Fibroblast of upper back skin (primary cell): Measurements from ENCODE around the gene CAMSAP2.
"Not testable (repeated sequence)": the region's sequence is repeated elsewhere in the genome, so short reads cannot be mapped to it uniquely, and the experiment has no call there.

ENCODE experiments used
- DNase-seq: peaks from one replicate; pipeline ENCODE4 v3.0.0-alpha.2; 2013

CAMSAP2 gene

DNA sequence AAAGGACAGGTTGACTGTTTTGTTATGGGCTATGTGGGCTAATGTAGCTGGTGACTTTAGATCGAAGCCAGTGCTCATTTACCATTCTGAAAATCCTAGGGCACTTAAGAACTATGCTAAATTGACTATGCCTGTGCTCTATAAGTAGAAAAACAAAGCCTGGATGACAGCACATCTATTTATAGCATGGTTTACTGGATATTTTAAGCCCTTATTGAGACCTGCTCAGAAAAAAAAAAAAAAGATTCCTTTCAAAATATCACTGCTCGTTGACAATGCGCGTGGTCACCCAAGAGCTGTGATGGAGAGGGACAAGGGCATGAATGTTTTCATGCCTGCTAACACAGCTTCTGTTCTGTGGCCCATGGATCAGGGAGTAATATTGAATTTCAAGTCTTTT lies 48.1 kb downstream of the CAMSAP2 start:
- DNase-seq, result no peak

DNA sequence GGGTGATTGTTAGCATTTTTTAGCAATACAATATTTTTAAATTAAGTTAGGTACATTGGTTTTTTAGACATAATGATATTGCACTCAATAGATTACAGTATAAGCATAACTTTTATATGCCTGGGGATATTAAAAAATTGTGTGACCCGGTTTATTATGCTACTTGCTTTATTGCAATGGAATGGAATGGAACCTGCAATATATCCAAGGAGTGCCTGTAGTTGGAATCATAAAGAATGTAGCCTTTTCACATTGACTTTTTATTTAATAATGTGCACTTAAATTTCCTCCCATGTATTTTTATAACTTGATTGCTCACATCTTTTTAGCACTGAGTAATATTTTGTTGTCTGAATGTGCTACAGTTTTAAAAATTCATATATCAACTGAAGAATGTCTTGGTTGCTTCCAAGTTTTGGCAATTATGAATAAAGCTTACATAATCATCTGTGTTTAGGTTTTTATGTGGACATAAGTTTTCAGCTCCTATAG lies 49.2 kb downstream of the CAMSAP2 start:
- DNase-seq, result no peak

DNA sequence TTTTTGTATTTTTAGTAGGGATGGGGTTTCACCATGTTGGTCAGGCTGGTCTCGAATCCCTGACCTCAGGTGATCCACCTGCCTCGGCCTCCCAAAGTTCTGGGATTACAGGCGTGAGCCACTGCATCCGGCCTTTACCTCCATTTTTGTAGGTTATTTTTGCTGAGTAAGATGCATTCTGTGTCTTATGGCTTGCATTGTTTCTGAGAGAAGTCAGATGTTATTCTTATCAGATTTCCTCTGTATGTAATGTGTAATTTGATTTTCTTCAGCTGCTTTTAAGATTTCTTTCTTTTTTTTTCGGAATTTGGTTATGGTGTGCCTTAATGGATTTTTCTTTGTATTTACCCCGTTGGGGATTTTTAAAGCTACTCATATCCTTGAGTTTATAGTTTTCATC lies 52.3 kb downstream of the CAMSAP2 start:
- DNase-seq, result not testable (repeated sequence)

DNA sequence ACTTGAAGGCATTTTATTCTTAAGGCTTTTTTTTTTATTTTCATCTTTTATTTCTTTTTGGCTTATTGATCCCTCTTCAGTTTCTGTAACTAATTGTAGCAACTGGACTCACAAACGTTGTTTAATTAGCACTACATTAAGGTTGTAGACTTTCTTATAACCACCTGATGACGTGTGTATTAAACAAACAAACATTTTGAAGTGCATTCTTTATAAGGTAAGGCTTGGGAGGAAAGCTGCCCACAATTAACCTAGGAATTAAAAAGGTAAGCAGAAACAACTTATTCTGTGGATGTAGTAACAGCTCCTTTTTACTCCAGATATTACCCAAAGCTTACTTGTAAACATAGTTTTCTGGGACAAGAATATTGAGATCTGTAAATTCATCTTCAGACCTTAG lies 55.0 kb downstream of the CAMSAP2 start:
- DNase-seq, result no peak

DNA sequence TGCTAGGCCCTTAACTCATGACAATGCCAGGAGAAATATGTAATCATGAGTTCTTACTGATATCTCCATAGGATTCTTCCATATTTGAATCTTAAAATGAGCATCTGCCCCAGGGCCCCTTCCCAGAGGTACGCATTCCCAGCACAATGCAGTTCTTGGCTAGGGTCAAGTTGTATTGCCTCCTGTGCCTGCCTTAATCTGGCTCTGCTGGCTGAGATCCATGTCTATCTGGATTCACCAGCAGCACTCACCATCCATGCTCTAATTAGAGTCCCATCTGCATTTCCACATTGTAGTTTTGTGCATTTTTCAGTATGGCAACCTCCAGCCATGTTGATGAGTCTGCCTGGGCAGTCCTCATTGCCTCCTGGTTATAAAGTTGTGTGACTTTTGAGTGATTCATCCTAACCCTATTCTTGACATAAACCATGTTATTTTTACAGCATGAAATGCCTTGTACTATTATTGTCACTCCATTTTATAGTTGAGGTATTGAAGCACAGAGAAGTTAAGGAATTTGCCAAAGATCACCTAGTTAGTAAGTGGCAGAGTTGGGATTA lies 55.9 kb downstream of the CAMSAP2 start:
- no peak for DNase-seq

DNA sequence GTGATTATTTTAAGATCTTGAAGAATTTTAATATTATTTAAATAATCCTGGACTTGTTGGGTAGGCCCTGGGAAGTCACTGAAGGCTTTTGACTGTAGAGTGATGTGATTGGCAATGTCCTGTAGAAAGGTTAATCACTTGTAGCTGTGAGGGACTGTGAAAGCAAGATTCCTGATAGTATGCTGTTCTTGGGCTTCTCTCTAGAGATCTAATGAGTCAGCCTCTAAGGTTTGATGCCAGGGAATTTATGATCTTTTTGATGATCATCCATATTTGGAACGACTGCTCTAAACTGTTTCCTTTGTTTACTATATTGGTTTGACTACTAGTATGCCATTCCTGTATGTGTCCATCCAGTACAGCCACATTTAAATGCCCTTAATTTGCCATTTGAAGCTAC lies 56.5 kb downstream of the CAMSAP2 start:
- peak; percentile 58 for DNase-seq

DNA sequence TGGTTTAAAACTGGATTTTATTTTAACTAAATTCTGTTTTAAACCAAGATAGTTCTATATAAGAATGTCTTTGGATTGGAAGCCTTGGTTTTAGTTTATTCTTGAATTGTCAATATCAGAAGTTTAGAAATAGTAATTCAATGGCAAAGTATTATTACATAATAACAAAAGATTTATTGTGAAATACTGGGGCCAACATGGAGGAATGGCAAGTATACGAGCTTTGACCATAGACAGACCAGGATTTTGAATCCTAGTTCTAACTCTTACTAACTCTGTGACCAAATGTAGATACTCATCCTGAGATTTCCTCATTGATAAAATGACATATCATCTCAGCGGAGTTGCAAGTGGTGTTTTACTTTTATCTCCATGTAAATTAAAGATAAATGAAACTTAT lies 63.3 kb downstream of the CAMSAP2 start:
- DNase-seq, result no peak

DNA sequence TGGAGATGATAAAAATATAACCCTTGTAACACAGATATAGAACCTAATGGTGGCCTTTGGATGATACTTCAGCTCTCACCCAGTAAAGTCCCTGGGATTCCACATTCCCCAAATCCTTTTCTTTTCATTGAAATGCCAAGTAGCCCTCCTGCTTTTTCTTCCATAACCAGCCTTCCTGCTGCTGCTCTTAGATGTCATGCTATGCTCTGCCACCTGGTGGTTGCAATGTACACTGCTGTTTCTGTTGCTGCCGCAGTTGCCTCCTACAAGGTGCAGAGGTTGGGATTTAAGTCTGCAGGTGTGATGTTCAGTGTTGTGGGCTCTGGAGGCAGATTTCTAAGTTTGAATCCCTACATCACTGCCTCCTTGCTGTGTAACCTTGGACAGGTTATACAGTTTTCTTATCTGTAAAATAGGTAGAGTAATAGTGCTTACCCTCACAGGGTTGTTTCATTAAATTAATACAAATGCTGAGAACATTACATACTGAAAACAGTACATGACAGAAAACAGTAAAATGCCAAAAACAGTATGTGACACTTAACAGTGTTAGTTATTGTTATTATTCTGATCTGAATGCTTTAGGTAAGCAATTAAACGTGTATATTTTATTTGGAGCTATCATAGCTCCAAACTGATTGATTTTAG lies 64.3 kb downstream of the CAMSAP2 start:
- DNase-seq, result peak; percentile 81

DNA sequence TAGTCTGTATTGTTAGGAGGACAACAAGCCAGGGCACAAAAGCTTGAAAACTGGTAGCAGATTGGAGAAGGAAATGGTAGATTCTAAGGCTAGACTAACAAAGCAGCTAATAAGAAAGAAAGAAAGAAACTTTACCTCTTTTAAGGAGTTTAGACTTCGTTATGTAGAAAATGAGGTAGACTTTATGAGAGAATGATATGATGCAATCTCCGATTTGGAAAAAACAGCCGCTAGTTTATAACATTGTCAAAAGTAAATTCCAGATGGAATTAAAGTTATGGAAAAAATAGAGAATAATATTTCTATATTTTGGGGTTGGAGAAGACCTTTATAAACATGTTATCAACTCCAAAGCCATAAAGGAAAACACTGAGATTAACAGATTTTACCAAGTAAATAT lies 67.0 kb downstream of the CAMSAP2 start:
- DNase-seq, result no peak

DNA sequence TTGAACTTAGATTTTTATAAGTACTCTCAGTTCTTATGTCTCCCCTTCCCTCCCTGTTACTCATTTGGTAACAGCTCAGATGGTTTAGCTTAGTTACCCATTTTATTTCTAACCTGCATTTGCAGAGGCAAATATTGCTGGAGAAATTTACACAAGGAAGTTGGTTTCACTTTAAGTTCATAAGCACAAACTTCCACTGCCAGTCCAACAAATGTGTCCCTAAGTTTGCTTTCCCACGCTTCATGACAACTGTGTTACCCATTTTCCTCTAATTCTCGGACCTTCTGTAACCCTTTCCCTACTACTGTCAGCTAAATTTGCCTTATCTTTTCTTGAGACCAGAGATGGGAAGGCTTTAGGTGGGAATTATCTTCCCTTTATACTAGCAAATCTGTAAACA lies 70.2 kb downstream of the CAMSAP2 start:
- no peak for DNase-seq

DNA sequence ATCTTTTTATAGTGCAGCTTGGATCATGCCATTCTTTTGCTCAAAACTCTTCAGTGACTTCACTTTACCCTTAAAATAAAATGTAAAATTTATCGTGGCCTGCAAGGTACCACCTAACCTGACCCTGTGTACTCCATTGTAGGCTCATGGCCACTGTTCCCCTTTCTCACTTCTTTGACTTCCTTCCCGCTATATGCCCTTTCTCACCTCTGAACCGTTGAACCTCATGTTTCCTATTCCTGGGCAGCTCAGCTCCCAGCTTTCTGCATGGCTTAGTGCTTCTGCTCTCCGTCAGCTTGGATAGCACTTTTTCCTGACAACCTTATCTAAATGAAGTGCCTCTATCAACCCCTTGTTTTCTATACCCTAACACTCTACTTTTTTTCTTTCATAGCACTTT lies 73.0 kb downstream of the CAMSAP2 start:
- no peak for DNase-seq

DNA sequence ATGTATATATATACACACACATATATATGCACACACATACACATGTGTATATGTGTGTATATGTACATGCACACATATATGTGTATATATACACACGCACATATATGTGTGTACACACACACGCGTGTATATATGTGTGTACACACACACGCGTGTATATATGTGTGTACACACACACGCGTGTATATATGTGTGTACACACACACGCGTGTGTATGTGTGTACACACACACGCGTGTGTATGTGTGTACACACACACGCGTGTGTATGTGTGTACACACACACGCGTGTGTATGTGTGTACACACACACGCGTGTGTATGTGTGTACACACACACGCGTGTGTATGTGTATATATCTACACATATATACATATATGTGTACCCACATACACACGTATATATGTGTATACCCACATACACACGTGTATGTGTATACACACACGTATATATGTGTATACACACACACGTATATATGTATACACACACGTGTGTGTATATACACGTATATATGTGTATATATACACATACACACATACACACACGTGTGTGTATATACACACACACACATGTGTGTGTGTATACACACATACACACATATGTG lies 78.0 kb downstream of the CAMSAP2 start:
- DNase-seq, result not testable (repeated sequence)

DNA sequence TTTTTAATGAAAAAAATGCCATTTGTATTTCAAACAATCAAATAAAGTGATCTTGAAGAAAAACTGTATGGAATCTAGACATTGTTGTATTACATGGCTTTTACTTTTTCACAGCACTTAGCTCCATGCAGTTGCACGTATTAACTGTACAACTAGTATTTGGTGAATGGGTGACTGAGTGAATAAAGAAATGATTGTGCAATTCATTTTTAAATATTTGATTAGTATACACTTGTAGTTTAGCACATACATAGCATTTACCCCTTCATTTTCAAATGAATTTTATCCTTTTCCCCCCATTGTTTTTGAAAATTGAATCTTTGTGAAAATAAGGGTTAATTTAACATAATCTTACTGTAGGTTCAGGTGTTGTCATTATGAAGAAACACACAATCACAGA lies 79.6 kb downstream of the CAMSAP2 start:
- no peak for DNase-seq

DNA sequence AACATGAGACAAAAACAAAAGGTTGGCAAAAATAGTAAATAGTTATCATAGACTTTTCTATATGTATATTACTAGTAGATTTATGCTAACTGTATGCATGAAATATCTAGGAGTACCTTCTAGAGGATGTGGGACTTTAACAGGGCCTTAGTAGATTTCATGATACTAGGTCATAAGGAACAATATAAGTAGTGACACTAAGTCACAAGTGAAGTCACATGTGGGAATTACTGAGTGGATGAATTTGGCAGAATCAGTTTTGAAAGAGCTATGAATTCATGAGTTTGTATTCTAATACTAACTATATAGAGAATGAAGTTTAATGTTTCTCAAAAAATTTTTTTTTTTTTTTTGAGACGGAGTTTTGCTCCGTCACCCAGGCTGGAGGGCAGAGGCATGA lies 81.0 kb downstream of the CAMSAP2 start:
- DNase-seq, result no peak

DNA sequence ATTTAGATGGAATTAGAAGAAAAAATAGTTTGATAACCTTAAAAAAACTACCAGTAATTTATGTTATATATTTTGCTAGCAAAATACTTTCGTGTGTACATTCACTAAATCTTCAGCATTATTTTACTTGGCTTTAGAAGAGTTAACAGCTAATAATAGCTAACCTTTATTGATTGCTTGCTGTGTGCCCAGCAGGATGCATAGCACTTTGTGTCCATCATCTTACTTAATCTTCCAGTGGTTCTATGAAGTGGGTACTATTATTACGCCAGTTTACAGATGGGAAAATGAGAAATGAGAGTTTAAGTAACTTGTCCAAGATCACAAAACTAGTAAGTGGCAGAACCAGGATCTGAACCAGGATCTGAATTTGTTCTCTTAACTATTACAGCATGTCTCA lies 92.4 kb downstream of the CAMSAP2 start:
- DNase-seq, result no peak

DNA sequence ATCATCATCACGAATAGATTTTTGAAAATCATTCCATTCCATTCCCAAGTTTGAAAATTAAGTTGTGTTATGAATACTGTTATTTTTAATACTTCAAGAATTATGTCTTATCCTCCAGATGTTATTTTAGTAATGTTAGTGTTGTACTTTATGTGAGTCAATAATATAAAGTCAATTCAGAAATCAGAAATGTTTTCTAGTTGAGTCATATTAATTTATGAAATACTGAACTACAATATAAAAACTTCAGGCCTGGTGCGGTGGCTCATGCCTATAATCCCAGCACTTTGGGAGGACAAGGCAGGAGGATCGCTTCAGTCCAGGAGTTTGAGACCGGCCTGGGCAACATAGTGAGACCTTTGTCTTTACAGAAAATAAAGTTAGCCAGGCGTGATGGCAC lies 95.7 kb downstream of the CAMSAP2 start:
- no peak for DNase-seq

DNA sequence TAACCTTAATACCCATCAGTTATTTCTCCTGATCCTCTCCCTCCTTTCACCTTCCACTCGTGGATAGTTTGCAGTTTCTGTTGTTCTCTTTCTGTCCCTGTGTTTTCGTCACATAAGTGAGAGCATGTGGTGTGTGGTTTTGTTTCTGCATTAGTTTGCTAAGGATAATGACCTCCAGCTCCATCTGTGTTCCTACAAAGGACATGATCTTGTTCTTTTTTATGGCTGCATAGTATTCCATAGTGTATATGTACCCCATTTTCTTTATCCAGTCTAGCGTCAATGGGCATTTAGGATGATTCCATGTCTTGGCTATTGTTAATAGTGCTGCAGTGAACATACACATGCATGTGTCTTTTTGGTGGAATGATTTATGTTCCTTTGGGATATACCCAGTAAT lies 97.5 kb downstream of the CAMSAP2 start:
- DNase-seq, result no peak

DNA sequence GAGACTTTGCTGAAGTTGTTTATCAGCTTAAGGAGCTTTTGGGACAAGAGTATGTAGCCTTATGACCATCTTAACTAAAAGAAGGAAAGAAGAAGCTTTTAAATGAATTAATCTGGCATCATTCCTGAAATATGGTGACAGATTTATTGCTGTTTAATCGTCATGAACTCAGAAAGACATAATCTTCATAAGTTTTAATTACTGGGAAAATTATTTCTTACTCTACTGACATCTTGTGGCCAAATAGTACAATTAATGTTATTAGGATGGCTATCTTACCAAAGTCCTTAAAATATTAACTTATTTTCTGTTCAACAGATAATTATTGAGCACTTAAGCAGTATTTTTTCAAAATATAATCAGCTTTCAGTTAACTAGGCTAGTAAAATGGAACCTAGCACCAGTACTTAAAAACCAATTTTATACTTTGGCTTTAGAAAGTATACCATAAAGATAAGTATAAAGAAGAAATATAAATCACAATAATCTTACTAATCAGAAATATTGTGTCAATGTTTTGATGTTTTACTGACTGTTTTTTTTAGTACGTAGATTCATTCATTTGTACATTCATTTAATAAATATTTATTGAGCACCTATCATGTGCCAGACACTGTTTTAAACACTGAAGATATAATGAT lies 99.4 kb downstream of the CAMSAP2 start:
- peak; percentile 44 for DNase-seq

DNA sequence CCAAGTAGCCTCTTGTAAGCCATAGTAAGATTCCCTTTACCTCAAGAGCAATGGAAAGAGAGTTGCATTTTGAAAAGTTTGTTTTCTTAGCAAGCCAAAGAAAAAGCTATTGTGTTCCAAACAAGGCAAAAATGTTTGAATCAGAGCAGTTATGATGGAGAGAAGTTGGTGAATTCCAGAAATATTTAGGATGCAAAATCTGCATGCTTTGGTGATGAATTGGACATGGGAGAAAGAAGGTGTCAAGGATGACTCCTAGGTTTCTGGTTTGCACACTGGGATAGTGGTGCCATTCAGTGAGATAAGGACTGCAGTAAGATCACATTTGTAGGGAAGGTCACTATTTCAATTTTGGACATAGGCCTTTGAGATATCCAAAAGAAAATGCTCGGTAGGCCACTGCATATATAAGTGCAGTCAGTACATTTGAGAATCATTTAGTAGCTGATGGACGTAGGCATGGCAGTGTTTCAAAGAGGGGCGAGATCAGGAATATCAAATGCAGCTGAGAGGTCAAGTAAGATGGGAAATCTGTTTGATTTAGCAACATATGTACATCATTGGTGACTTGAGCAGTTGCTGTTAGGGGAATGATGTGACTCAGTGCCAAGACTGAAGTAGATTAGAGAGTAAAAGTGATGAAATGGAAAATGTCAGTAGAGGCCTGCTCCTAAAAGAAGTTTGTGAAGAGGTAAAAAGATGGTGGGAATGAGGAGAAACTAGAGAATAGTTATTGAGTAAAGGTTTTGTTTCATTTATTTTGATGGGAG lies 100.2 kb downstream of the CAMSAP2 start:
- peak; percentile 72 for DNase-seq

DNA sequence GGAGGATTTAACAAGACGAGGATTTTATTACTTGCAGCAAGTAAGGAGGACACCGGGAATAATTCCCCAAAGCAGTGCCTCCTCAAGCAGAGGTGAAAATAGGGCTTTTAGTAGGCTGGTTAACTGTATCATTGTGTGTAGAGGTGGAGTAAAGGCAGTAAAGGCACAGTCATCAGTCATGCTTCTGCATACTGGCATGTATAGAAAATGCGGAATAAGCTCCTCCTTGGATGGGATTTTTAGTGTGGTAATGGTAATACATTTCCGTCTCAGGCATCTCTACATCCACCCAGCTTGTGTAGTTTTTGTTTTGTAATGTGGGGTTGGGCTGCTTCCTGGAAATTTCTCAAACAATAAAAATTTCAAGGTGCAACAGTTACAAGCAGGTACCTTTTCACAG lies 106.7 kb downstream of the CAMSAP2 start:
- no peak for DNase-seq

DNA sequence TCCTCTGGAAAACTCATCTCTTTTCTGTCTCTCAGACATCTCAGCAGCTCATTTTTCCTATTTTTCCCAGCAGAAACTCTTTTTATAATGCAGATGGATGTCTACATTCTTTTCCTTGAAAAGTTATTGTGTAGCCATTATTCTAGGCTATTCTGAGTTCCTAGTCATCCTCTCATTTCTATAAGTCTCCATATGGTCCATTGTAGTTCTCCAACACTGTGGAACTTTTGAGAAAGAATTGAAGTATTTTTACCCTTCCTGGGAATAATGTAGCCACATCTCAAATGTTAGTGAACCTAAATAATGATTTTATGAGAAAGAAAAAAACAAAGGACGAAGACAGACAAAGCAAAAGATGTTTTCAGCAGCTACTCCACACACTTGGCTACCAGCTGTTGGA lies 107.7 kb downstream of the CAMSAP2 start:
- DNase-seq, result no peak

DNA sequence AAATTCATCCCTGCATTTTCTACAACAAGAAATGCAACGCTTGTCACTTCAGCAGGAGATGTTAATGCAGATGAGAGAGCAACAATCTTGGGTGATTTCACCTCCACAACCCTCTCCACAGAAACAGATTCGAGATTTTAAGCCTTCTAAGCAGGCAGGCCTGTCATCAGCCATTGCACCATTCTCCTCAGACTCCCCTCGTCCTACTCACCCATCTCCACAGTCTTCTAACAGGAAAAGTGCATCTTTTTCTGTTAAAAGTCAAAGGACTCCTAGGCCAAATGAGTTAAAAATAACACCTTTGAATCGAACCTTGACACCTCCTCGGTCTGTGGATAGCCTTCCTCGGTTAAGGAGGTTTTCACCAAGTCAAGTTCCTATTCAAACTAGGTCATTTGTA lies 110.7 kb downstream of the CAMSAP2 start:
- DNase-seq, result no peak

DNA sequence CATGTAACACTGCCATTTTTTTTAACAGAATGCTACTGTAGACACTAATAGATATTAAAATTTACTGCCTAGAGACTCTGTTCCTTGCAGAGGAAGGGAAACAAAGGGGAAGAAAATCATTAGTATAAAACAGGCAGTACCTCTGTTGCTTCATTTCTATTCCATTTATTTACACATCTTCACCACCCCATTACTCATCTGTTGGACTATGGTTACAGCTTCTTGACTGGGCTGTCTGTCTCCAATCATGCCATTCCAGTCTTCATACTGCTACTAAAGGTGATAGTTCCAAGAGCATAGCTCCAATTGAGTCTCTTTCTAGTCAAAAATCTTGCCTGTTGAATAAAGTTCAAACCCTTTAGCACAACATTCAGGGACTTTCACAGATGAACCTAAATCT lies 111.9 kb downstream of the CAMSAP2 start:
- DNase-seq, result no peak
